Measurements from ENCODE around the gene OMP.
A peak's percentile ranks its signal among the peaks of the same experiment; 100 is the strongest.

DNA sequence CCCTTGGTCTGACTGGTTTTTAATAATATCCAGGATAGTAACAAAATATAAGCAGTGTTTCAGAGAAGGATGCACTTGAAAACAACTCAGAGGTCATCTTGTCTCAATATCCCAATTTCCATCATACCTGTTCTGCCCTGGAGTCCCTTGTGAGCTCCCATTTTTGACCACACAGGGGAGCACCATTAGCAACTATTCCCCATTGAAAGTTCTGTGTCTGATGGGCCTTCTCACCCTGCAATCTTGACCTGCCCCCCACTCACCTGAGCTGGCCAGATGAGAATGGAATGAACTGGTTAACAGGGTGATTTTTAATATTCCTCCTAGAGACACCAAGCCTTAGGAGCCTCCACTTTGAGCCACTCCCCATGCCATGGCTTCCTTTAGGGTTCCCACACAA, 39.7 kb upstream of the OMP start:
- TF ChIP-seq, protein P1, sequence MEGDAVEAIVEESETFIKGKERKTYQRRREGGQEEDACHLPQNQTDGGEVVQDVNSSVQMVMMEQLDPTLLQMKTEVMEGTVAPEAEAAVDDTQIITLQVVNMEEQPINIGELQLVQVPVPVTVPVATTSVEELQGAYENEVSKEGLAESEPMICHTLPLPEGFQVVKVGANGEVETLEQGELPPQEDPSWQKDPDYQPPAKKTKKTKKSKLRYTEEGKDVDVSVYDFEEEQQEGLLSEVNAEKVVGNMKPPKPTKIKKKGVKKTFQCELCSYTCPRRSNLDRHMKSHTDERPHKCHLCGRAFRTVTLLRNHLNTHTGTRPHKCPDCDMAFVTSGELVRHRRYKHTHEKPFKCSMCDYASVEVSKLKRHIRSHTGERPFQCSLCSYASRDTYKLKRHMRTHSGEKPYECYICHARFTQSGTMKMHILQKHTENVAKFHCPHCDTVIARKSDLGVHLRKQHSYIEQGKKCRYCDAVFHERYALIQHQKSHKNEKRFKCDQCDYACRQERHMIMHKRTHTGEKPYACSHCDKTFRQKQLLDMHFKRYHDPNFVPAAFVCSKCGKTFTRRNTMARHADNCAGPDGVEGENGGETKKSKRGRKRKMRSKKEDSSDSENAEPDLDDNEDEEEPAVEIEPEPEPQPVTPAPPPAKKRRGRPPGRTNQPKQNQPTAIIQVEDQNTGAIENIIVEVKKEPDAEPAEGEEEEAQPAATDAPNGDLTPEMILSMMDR (IDR thresholded peaks at IDR 0.05; ENCODE audit: poor library complexity), result peak; percentile 8
- no peak for TF ChIP-seq EZH2 (IDR thresholded peaks at IDR 0.05; ENCODE audit: borderline replicate concordance)
